GM23338 (cell line): Measurements from ENCODE around the gene TTC1. TPM values are rescaled to one million over a fixed set of nuclear protein-coding genes. Genes with fewer than 3 reads are reported as not detected.

Source experiments
- ATAC-seq: fragments of 200-7000 bp; cut with Tn5 transposase; 3 replicates; pipeline ENCODE4 v1.9.1; 2020
- DNase-seq: peaks from one replicate; pipeline ENCODE4 v3.0.0-alpha.2; 2015; ENCODE audit warnings: low spot score
- H2AFZ ChIP-seq: fragments of 200-600 bp; sonication (generic); 2 replicates; pipeline ENCODE4 v1.8.0; 2016; ENCODE audit warnings: antibody characterized with exemption, mild to moderate bottlenecking, moderate library complexity
- H3F3A ChIP-seq: fragments of 200-600 bp; sonication (generic); replicated peaks from 2 replicates; pipeline ENCODE4 v1.8.0; 2017; ENCODE audit warnings: antibody characterized with exemption, mixed run types, low read depth
- H3K27ac ChIP-seq: fragments of 200-600 bp; sonication (generic); 2 replicates; pipeline ENCODE4 v1.6.1; 2016; ENCODE audit warnings: low read depth
- H3K27me3 ChIP-seq: fragments of 200-600 bp; sonication (generic); 2 replicates; pipeline ENCODE4 v1.8.0; 2016; ENCODE audit warnings: mild to moderate bottlenecking, mixed run types, moderate library complexity; ENCODE audit not compliant: insufficient read depth
- H3K36me3 ChIP-seq: fragments of 200-600 bp; sonication (generic); 2 replicates; pipeline ENCODE4 v1.8.0; 2016; ENCODE audit warnings: mild to moderate bottlenecking; ENCODE audit not compliant: insufficient read depth
- H3K4me1 ChIP-seq: fragments of 200-600 bp; sonication (generic); 2 replicates; pipeline ENCODE4 v1.8.0; 2016; ENCODE audit warnings: mild to moderate bottlenecking, moderate library complexity; ENCODE audit not compliant: insufficient read depth
- H3K4me2 ChIP-seq: fragments of 200-600 bp; sonication (generic); 2 replicates; pipeline ENCODE4 v1.7.1; 2017; ENCODE audit warnings: mixed run types
- H3K4me3 ChIP-seq: fragments of 200-600 bp; sonication (generic); 2 replicates; pipeline ENCODE4 v1.6.1; 2016; ENCODE audit warnings: mixed run types
- H3K79me2 ChIP-seq: fragments of 200-600 bp; sonication (generic); replicated peaks from 2 replicates; pipeline ENCODE4 v1.8.0; 2017; ENCODE audit warnings: mild to moderate bottlenecking; ENCODE audit not compliant: insufficient read depth
- H3K9me2 ChIP-seq: fragments of 200-600 bp; sonication (generic); 2 replicates; pipeline ENCODE4 v1.8.0; 2017; ENCODE audit not compliant: insufficient read depth
- H4K20me1 ChIP-seq: fragments of 200-600 bp; sonication (generic); replicated peaks from 2 replicates; pipeline ENCODE4 v1.8.0; 2017; ENCODE audit warnings: mild to moderate bottlenecking; ENCODE audit not compliant: insufficient read depth
- H3K27ac Mint-ChIP-seq: 2 replicates; pipeline ENCODE4 v1.8.0; 2020; ENCODE audit warnings: inconsistent platforms, mild to moderate bottlenecking, moderate library complexity, mixed read lengths
- H3K27me3 Mint-ChIP-seq: 3 replicates; pipeline ENCODE4 v1.8.0; 2022; ENCODE audit warnings: low read depth, mild to moderate bottlenecking, moderate library complexity, mixed read lengths, inconsistent platforms; ENCODE audit not compliant: insufficient read depth, poor library complexity
- H3K36me3 Mint-ChIP-seq: 3 replicates; pipeline ENCODE4 v1.8.0; 2021; ENCODE audit warnings: low read depth, mild to moderate bottlenecking, inconsistent platforms, moderate library complexity, mixed read lengths
- H3K4me1 Mint-ChIP-seq: 3 replicates; pipeline ENCODE4 v1.8.0; 2020; ENCODE audit warnings: mild to moderate bottlenecking, inconsistent platforms, mixed read lengths
- H3K4me3 Mint-ChIP-seq: 3 replicates; pipeline ENCODE4 v1.8.0; 2021; ENCODE audit warnings: moderate library complexity, mild to moderate bottlenecking, inconsistent platforms, mixed read lengths
- H3K9me3 Mint-ChIP-seq: 3 replicates; pipeline ENCODE4 v1.8.0; 2020; ENCODE audit warnings: moderate library complexity, mild to moderate bottlenecking, inconsistent platforms, mixed read lengths
- CREB1 ChIP-seq: fragments of 250-450 bp; sonication (Bioruptor Pico); IDR thresholded peaks from 2 replicates; pipeline ENCODE4 v1.5.0; 2020; ENCODE audit warnings: low read depth, mild to moderate bottlenecking, moderate library complexity
- EZH2 ChIP-seq: fragments of 200-600 bp; sonication (generic); IDR thresholded peaks from one replicate; pipeline ENCODE4 v1.8.0; 2017; ENCODE audit warnings: antibody characterized with exemption, mild to moderate bottlenecking, low read depth; ENCODE audit not compliant: unreplicated experiment
- EZH2phosphoT487 ChIP-seq: fragments of 200-600 bp; sonication (generic); IDR thresholded peaks from one replicate; pipeline ENCODE4 v1.8.1; 2018; ENCODE audit warnings: antibody characterized with exemption; ENCODE audit not compliant: unreplicated experiment
- JUNB ChIP-seq: IDR thresholded peaks from one replicate; pipeline ENCODE4 v1.6.1; 2016; ENCODE audit warnings: antibody characterized with exemption; ENCODE audit not compliant: unreplicated experiment
- REST ChIP-seq: IDR thresholded peaks from one replicate; pipeline ENCODE4 v1.6.1; 2018; ENCODE audit warnings: antibody characterized with exemption; ENCODE audit not compliant: unreplicated experiment
- ZNF462 ChIP-seq: fragments of 250-450 bp; sonication (Bioruptor Pico); IDR thresholded peaks from 2 replicates; pipeline ENCODE4 v1.5.0; 2020; ENCODE audit warnings: mild to moderate bottlenecking, moderate library complexity
- polyA plus RNA-seq: library from polyadenylated mRNA; unstranded; fragments of >200 nt; fragmentation: Nextera tagmentation; extraction: Ambion mirVana; gene quantifications from 2 replicates; pipeline ENCODE4 v1.2.1, GENCODE V29; 2016
- total RNA-seq: library from RNA; depleted of rRNA; stranded (reverse); fragments of >200 nt; shearing (Covaris generic); gene quantifications from 2 replicates; pipeline ENCODE4 v1.2.3, GENCODE V29; 2014

TTC1 gene
- total and polyA plus RNA-seq, 2 experiments from 2014 or later, result 48.9 to 131 TPM

- TF ChIP-seq ZNF462 (CRISPR knock-in tag), result no peak
Observed at GRCh38 chr5:160054047-160054446, 45.1 kb downstream of the TTC1 start (continued).

GRCh38 chr5:160054831-160055230 is 45.9 kb downstream of the TTC1 start:
- Histone ChIP-seq H3K9me2 (no peaks in the 10 kb centered on the region), H3K4me1 (no peaks in the 10 kb centered on the region), H3K4me2 (no peak overlapping the region), H3K36me3 (peaks cover 39% of the 10 kb centered on the region), H3K79me2 (no peaks in the 10 kb centered on the region), H3F3A (0 out of 2 replicates have a peak, but pooled peaks cover 2% of the 10 kb centered on the region), H2AFZ (no peak overlapping the region), H3K27ac (0 out of 2 replicates have a peak overlapping the region, but pooled peaks have one; percentile 6), H3K27me3 (no peaks in the 10 kb centered on the region), H3K4me3 (no peak overlapping the region), H4K20me1 (peaks cover 6% of the 10 kb centered on the region)
- ATAC-seq, result no peak
- no peak overlapping the region for H3K4me3 Mint-ChIP-seq
- DNase-seq, result no peak
- no peaks in the 10 kb centered on the region for H3K9me3 Mint-ChIP-seq
- H3K4me1 Mint-ChIP-seq, result peaks cover 5% of the 10 kb centered on the region; the same call in 2 of the 3 replicates
- H3K36me3 Mint-ChIP-seq, result peaks cover 68% of the 10 kb centered on the region
- H3K27me3 Mint-ChIP-seq, result peaks cover 1% of the 10 kb centered on the region
- no peak overlapping the region for H3K27ac Mint-ChIP-seq
- TF ChIP-seq REST (no peak), ZNF462 (CRISPR knock-in tag) (no peak), JUNB (no peak), EZH2phosphoT487 (no peak), EZH2 (no peak), CREB1 (no peak)
